Tibial nerve (tissue), 4 donors: ENCODE measurements around the gene NENF. TPM values are rescaled to one million over a fixed set of nuclear protein-coding genes. Genes with fewer than 3 reads are reported as not detected.
A peak's percentile ranks its signal among the peaks of the same experiment; 100 is the strongest.

Experiments
- DNase-seq, 2 donors: peaks; one replicate each; pipeline ENCODE4 v3.0.0-alpha.2; 2019; ENCODE audit warnings: low spot score in 2 of 2
- H3K27ac ChIP-seq, 4 donors: fragments of 200-600 bp; sonication (generic) in 3 of 4; one replicate each; pipeline ENCODE4 v1.5.1; 2017 to 2019; ENCODE audit warnings: mild to moderate bottlenecking in 1 of 4
- H3K27me3 ChIP-seq, 2 donors: fragments of 200-600 bp; sonication (generic) in 1 of 2; one replicate each; pipeline versions ENCODE4 v1.5.1 to v1.6.0; 2017 to 2019
- H3K36me3 ChIP-seq, 3 donors: fragments of 200-600 bp; sonication (generic); one replicate each; pipeline ENCODE4 v1.5.1; 2018 to 2019
- H3K4me1 ChIP-seq, 4 donors: fragments of 200-600 bp; sonication (generic) in 3 of 4; one replicate each; pipeline ENCODE4 v1.5.1; 2017 to 2019
- H3K4me3 ChIP-seq, 4 donors: fragments of 200-600 bp; sonication (generic) in 3 of 4; one replicate each; pipeline ENCODE4 v1.5.1; 2017 to 2019; ENCODE audit warnings: mild to moderate bottlenecking in 1 of 4, moderate library complexity in 1 of 4
- H3K9me3 ChIP-seq, 4 donors: fragments of 200-600 bp; sonication (generic) in 3 of 4; one replicate each; pipeline ENCODE4 v1.5.1; 2017 to 2019
- EP300 ChIP-seq, 2 donors: sonication (generic); formaldehyde crosslinking; IDR thresholded peaks; one replicate each; pipeline ENCODE4 v1.6.1; 2017; ENCODE audit warnings: antibody characterized with exemption in 2 of 2, mild to moderate bottlenecking in 1 of 2
- POLR2A ChIP-seq, 2 donors: fragments of 450-650 bp; IDR thresholded peaks; one replicate each; pipeline ENCODE4 v1.6.1; 2017; ENCODE audit warnings: antibody characterized with exemption in 2 of 2, mild to moderate bottlenecking in 2 of 2, moderate library complexity in 2 of 2
- WGBS, 2 donors: methylation state at CpG; one replicate each; pipeline ENCODE4 v1.1.5; 2018; 5-methylcytosine and 5-hydroxymethylcytosine counted together
- total RNA-seq, 4 donors: library from RNA; depleted of rRNA; stranded (reverse); fragments of >200 nt; gene quantifications; one replicate each; pipeline ENCODE4 v1.1.0, GENCODE V29; 2016
- TF ChIP-seq, protein P1 (sequence below), 5 experiments: fragments of 200-600 bp in 3 of 5; fragments of 450-650 bp in 2 of 5; sonication (generic) in 3 of 5; IDR thresholded peaks; one replicate each; pipeline ENCODE4 v1.5.1; 2016 to 2019; ENCODE audit warnings: antibody characterized with exemption in 5 of 5, mild to moderate bottlenecking in 3 of 5, moderate library complexity in 2 of 5

Gene NENF
- total RNA-seq, 4 donors from 2014 or later = 164 to 211 (median 164) TPM

DNA sequence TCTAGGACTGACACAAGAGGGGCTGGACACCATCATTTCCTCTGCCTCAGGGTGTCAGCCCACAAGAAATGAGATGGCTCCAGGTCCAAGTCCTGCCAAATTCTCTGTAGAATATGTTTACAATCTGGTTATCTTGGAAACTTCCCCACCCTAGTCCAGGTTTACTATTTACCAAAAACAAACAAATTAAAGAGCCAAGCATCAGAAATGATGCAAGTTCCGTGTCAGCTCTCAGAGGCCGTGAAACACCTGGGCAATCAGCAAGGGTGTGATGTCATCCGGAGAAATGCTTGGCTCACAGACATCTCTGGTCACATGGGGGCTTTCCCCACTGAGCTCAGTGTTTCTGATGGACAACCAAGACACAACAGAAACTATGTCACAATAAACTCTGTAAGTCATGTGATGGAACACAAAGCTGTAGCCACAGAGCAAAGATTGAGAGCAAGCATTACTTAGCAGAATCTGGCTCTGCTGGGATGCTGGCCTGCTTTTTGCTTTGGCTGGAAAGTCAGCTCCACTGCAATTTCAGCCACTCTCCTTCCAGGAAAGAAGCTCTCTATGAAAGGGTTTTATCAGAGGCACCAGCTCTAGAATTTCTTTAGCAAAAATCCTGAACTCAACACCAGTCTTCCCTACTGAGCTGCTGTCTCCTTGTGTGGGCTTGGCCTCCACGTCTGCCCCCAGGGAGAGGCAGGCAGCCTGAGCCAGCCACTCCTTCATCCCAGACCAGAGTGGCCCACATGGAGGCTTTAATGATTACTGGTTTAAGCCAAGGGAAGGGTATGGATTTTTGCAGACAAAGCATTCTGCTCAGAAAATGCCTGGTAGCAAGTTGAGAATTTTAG is 55.9 kb downstream of the NENF start:
- no peak overlapping the region for H3K4me3 ChIP-seq
- H3K36me3 ChIP-seq = no peaks in the 10 kb centered on the region
- 26 to 36% methylated on average over 4 of the region's 4 CpGs for WGBS, 2 donors
- TF ChIP-seq, protein P1, sequence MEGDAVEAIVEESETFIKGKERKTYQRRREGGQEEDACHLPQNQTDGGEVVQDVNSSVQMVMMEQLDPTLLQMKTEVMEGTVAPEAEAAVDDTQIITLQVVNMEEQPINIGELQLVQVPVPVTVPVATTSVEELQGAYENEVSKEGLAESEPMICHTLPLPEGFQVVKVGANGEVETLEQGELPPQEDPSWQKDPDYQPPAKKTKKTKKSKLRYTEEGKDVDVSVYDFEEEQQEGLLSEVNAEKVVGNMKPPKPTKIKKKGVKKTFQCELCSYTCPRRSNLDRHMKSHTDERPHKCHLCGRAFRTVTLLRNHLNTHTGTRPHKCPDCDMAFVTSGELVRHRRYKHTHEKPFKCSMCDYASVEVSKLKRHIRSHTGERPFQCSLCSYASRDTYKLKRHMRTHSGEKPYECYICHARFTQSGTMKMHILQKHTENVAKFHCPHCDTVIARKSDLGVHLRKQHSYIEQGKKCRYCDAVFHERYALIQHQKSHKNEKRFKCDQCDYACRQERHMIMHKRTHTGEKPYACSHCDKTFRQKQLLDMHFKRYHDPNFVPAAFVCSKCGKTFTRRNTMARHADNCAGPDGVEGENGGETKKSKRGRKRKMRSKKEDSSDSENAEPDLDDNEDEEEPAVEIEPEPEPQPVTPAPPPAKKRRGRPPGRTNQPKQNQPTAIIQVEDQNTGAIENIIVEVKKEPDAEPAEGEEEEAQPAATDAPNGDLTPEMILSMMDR (IDR thresholded peaks at IDR 0.05) = no peak
- TF ChIP-seq POLR2A (IDR thresholded peaks at IDR 0.05) (peak in 1 of 2 donors; percentile 20), EP300 (IDR thresholded peaks at IDR 0.05) (peak; percentile 74 to 96)
- H3K27me3 ChIP-seq = no peaks in the 10 kb centered on the region
- peaks cover 0 to 30% (median 13%) of the 10 kb centered on the region in 4 donors for H3K4me1 ChIP-seq
- H3K27ac ChIP-seq = peak overlapping the region; percentile 21 to 89 (median 58)
- DNase-seq = peak; percentile 57 to 86
- H3K9me3 ChIP-seq = no peaks in the 10 kb centered on the region

DNA sequence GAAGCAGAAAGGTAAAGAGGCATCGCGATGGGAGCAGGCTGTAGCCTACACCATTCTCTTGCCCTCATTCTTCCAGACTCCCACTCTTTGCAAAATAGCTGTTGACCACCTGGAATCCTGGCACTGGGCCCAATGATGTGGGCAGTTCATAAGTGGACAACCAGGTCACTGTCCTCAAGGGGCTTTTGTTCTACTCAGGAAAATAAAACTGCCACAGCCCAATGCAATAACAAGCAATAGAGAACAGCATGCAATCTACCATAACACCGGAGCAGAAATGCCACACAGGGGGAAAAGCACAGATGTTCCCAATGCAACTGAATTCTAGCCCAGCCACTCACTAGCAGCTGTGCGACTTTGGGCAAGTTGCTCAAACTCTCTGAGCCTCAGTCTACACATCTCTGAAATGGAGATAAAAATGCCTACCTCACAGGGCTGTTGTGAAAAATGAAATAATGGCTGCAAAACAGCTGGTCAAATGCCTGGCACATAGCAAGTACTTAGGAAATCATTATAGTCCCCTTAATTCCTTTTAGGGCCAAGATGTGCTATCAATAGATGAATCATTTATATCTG is 56.7 kb downstream of the NENF start:
- 74 to 83% methylated on average over 4 of the region's 4 CpGs for WGBS, 2 donors
- Histone ChIP-seq H3K27ac (peak overlapping the region in 3 of 4 donors; percentile 21 to 89 (median 78)), H3K36me3 (no peaks in the 10 kb centered on the region), H3K4me1 (peaks cover 0 to 30% (median 13%) of the 10 kb centered on the region in 4 donors), H3K4me3 (no peak overlapping the region), H3K9me3 (no peaks in the 10 kb centered on the region), H3K27me3 (no peaks in the 10 kb centered on the region)
- no peak for DNase-seq
- TF ChIP-seq, protein P1 (IDR thresholded peaks at IDR 0.05) = no peak
- TF ChIP-seq POLR2A (IDR thresholded peaks at IDR 0.05) (no peak), EP300 (IDR thresholded peaks at IDR 0.05) (no peak)

DNA sequence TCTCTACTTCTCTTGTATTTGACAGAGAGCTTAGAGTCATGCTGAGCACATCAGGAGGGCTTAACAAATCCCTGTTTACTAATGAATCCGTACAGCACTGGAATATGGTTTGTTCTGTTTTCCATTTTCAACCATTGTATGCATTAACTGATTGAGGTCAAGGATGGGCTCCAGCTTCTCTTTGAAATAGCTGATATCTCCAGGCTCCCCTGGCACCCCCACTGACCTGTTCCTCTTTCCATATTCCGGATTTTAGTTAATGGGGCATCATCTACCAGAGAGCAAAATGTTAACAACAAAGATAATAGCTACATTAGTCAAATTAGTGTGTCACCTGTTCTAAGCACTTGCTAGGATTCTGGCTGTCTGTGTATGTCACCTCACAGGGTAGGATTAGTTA is 57.6 kb downstream of the NENF start:
- H3K27ac ChIP-seq = no peak overlapping the region
- H3K27me3 ChIP-seq = no peaks in the 10 kb centered on the region
- 89 to 90% methylated on average over 2 of the region's 2 CpGs for WGBS, 2 donors
- H3K4me3 ChIP-seq = no peak overlapping the region
- no peak for DNase-seq
- TF ChIP-seq EP300 (IDR thresholded peaks at IDR 0.05) = no peak
- H3K36me3 ChIP-seq = no peaks in the 10 kb centered on the region
- H3K4me1 ChIP-seq = peaks cover 0 to 30% (median 13%) of the 10 kb centered on the region in 4 donors
- no peaks in the 10 kb centered on the region for H3K9me3 ChIP-seq

DNA sequence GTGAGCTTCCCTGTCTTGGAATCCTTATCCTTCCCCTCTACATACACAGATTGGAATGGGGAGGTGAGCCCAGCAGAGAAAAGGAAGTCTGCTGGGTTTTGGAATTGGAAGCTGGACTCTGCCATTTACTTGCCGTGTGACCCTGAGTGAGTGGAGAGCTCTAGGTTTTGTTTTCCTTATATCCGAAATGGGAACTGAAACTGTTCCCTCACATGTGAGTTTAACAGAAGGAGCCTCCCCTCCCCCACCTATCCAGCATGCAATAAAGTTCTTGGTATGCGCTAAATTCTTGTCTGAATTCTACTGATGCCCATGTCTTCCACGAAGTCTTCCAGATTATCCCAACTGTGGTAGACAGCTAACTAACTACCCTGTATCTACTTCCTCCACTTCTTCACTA is 58.7 kb downstream of the NENF start:
- WGBS, 2 donors = 79 to 87% methylated on average over 4 of the region's 4 CpGs

More for the DNA sequence above, 58.7 kb downstream of the NENF start:
- H3K27ac ChIP-seq = peak overlapping the region in 1 of 4 donors; percentile 13
- H3K36me3 ChIP-seq = no peaks in the 10 kb centered on the region
- H3K27me3 ChIP-seq = no peaks in the 10 kb centered on the region
- H3K4me1 ChIP-seq = peaks cover 0 to 31% (median 13%) of the 10 kb centered on the region in 4 donors
- no peaks in the 10 kb centered on the region for H3K9me3 ChIP-seq
- DNase-seq = peak in 1 of 2 donors; percentile 57
- TF ChIP-seq EP300 (IDR thresholded peaks at IDR 0.05) = peak in 1 of 2 donors; percentile 39
- TF ChIP-seq, protein P1 (IDR thresholded peaks at IDR 0.05) = no peak
- H3K4me3 ChIP-seq = no peak overlapping the region

Other genes starting within 250 kb of the NENF start
- 10 to 100 TPM; 38.5 to 48.0 (median 41.7) TPM for gene PPP2R5A, start 147.5 kb upstream of the NENF start, total RNA-seq
- gene PACC1, start 18.0 kb upstream of the NENF start, total RNA-seq = 10 to 100 TPM in 2 of 4 donors, 1 to 10 TPM in 2; 3.3 to 33.2 (median 11.4) TPM
- 10 to 100 TPM; 12.3 to 19.2 (median 13.7) TPM for gene ATF3, start 175.8 kb downstream of the NENF start, total RNA-seq